Trophoblast cell (in vitro differentiated cells and primary cell): ENCODE results near the gene ALB.

Experiments used
- DNase-seq, 2 donors: peaks; one replicate each; pipeline ENCODE4 v3.0.0-alpha.2; 2016
- H2AFZ ChIP-seq: 2 replicates; pipeline ENCODE4 v1.6.1; 2013; ENCODE audit warnings: low read length, moderate library complexity, mild to moderate bottlenecking; ENCODE audit not compliant: insufficient read depth, poor library complexity
- H2AK5ac ChIP-seq: 2 replicates; pipeline ENCODE4 v1.6.1; 2013; ENCODE audit warnings: mild to moderate bottlenecking, low read length
- H2BK120ac ChIP-seq: 2 replicates; pipeline ENCODE4 v1.6.1; 2013; ENCODE audit warnings: low read length, mild to moderate bottlenecking, moderate library complexity; ENCODE audit not compliant: insufficient read depth, poor library complexity
- H2BK12ac ChIP-seq: 2 replicates; pipeline ENCODE4 v1.6.1; 2013; ENCODE audit warnings: mild to moderate bottlenecking, low read length, moderate library complexity
- H2BK5ac ChIP-seq: 2 replicates; pipeline ENCODE4 v1.6.1; 2013; ENCODE audit warnings: low read length, low read depth, moderate library complexity, mild to moderate bottlenecking; ENCODE audit not compliant: poor library complexity
- H3K14ac ChIP-seq: 2 replicates; pipeline ENCODE4 v1.6.1; 2013; ENCODE audit warnings: mild to moderate bottlenecking, low read length
- H3K18ac ChIP-seq: 2 replicates; pipeline ENCODE4 v1.6.1; 2013; ENCODE audit warnings: mild to moderate bottlenecking, low read length
- H3K23ac ChIP-seq: 2 replicates; pipeline ENCODE4 v1.6.1; 2013; ENCODE audit warnings: low read length
- H3K27ac ChIP-seq: 2 replicates; pipeline ENCODE4 v1.5.1; 2013; ENCODE audit warnings: low read depth, mild to moderate bottlenecking, inconsistent platforms, low read length, moderate library complexity
- H3K27me3 ChIP-seq: 2 replicates; pipeline ENCODE4 v1.6.1; 2013; ENCODE audit warnings: inconsistent platforms, mild to moderate bottlenecking, low read length, moderate library complexity; ENCODE audit not compliant: insufficient read depth
- H3K36me3 ChIP-seq, 2 experiments: 1 replicate in 1 of 2; 2 replicates in 1 of 2; pipeline ENCODE4 v1.6.1; 2013; ENCODE audit warnings: low read length in 2 of 2, mild to moderate bottlenecking in 2 of 2, moderate library complexity in 1 of 2; ENCODE audit not compliant: insufficient read depth in 2 of 2, control insufficient read depth in 1 of 2
- H3K4ac ChIP-seq: 2 replicates; pipeline ENCODE4 v1.6.1; 2013; ENCODE audit warnings: low read depth, mild to moderate bottlenecking, low read length, moderate library complexity
- H3K4me1 ChIP-seq, 2 experiments: 1 replicate in 1 of 2; 2 replicates in 1 of 2; pipeline ENCODE4 v1.6.1; 2013; ENCODE audit warnings: low read length in 2 of 2, mild to moderate bottlenecking in 2 of 2, moderate library complexity in 1 of 2; ENCODE audit not compliant: insufficient read depth in 2 of 2, control insufficient read depth in 1 of 2
- H3K4me2 ChIP-seq: 2 replicates; pipeline ENCODE4 v1.6.1; 2013; ENCODE audit warnings: inconsistent platforms, mild to moderate bottlenecking, low read length, moderate library complexity
- H3K4me3 ChIP-seq: 2 replicates; pipeline ENCODE4 v1.5.1; 2013; ENCODE audit warnings: mild to moderate bottlenecking, low read depth, low read length, inconsistent platforms
- H3K79me1 ChIP-seq: one replicate; pipeline ENCODE4 v1.6.1; 2013; ENCODE audit warnings: low read length
- H3K79me2 ChIP-seq: 2 replicates; pipeline ENCODE4 v1.6.1; 2013; ENCODE audit warnings: low read length, mild to moderate bottlenecking; ENCODE audit not compliant: control insufficient read depth, insufficient read depth, poor library complexity
- H3K9ac ChIP-seq: 2 replicates; pipeline ENCODE4 v1.6.1; 2013; ENCODE audit warnings: mild to moderate bottlenecking, low read length
- H3K9me3 ChIP-seq: 2 replicates; pipeline ENCODE4 v1.6.1; 2013; ENCODE audit warnings: low read depth, mild to moderate bottlenecking, control low read depth, inconsistent platforms, low read length; ENCODE audit not compliant: insufficient read depth
- H4K12ac ChIP-seq: 2 replicates; pipeline ENCODE4 v1.6.1; 2013; ENCODE audit warnings: low read depth, mild to moderate bottlenecking, low read length, moderate library complexity
- H4K8ac ChIP-seq: 2 replicates; pipeline ENCODE4 v1.6.1; 2013; ENCODE audit warnings: low read depth, mild to moderate bottlenecking, low read length, moderate library complexity
- H4K91ac ChIP-seq: one replicate; pipeline ENCODE4 v1.6.1; 2013; ENCODE audit warnings: low read depth, mild to moderate bottlenecking, low read length, moderate library complexity
- WGBS: extraction: QIAGEN DNeasy Blood & Tissue Kit; methylation state at CpG from one replicate; pipeline ENCODE4 v1.1.7; 2013; ENCODE audit warnings: missing lambda C conversion rate; ENCODE audit not compliant: insufficient read length, insufficient coverage; ENCODE audit errors: extremely low coverage; 5-methylcytosine and 5-hydroxymethylcytosine counted together

ALB gene

DNA sequence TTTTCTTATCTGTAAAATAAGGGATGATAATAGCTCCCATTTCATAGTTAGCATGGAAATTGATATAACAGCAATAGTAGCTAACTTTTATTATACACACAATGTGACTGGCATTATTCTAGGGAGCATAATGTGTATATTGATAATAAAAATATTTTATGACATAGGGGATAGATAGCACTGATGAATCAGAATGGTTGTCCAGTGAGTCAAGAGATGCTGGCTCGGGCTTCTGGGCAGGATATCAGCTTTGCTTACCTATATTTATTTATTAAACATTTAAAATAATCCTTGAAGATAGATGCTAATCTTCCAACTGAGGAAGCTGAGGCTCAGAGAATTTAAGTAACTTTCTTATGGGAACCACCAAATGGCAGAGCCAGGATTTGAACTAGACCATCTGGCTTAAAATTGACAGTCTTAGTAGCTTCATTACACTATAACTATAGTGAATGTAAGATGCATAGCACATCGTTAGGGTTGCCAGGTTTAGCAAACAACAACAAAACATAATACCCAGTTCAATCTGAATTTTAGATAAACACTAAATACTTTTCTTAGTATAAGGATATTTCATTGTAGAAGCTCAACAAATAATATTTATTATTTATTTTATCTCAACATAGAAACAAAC is 34.6 kb downstream of the ALB start:
- Histone ChIP-seq H2AFZ (no peak overlapping the region), H4K91ac (no peak overlapping the region), H2BK5ac (no peak overlapping the region), H3K4me3 (no peak overlapping the region), H3K9me3 (no peaks in the 10 kb centered on the region), H3K18ac (no peak overlapping the region), H3K79me2 (no peaks in the 10 kb centered on the region), H3K4me2 (no peak overlapping the region), H3K79me1 (no peaks in the 10 kb centered on the region), H3K4ac (no peak overlapping the region), H3K36me3 (no peaks in the 10 kb centered on the region), H3K9ac (no peak overlapping the region), H3K27me3 (no peaks in the 10 kb centered on the region), H3K27ac (no peak overlapping the region), H2BK120ac (no peak overlapping the region), H4K12ac (no peak overlapping the region), H3K4me1 (no peaks in the 10 kb centered on the region), H4K8ac (no peak overlapping the region), H3K23ac (no peak overlapping the region), H3K14ac (no peak overlapping the region), H2BK12ac (no peak overlapping the region), H2AK5ac (no peak overlapping the region)
- no peak for DNase-seq
- no CpG with 5 or more reads among the region's 2 CpGs for WGBS

GRCh38 chr4:73439445-73439844 is 35.4 kb downstream of the ALB start:
- Histone ChIP-seq H3K79me2 (no peaks in the 10 kb centered on the region), H3K27ac (no peak overlapping the region), H3K79me1 (no peaks in the 10 kb centered on the region), H3K4me2 (no peak overlapping the region), H4K8ac (no peak overlapping the region), H3K36me3 (no peaks in the 10 kb centered on the region), H3K23ac (no peak overlapping the region), H2AFZ (no peak overlapping the region), H2AK5ac (no peak overlapping the region), H3K27me3 (no peaks in the 10 kb centered on the region), H2BK120ac (no peak overlapping the region), H3K9ac (no peak overlapping the region), H4K12ac (no peak overlapping the region), H3K4ac (no peak overlapping the region), H3K4me1 (no peaks in the 10 kb centered on the region), H3K14ac (no peak overlapping the region), H2BK5ac (no peak overlapping the region), H4K91ac (no peak overlapping the region), H3K4me3 (no peak overlapping the region), H2BK12ac (no peak overlapping the region), H3K18ac (no peak overlapping the region), H3K9me3 (no peaks in the 10 kb centered on the region)
- no peak for DNase-seq
- WGBS, result no CpG with 5 or more reads among the region's 2 CpGs

DNA sequence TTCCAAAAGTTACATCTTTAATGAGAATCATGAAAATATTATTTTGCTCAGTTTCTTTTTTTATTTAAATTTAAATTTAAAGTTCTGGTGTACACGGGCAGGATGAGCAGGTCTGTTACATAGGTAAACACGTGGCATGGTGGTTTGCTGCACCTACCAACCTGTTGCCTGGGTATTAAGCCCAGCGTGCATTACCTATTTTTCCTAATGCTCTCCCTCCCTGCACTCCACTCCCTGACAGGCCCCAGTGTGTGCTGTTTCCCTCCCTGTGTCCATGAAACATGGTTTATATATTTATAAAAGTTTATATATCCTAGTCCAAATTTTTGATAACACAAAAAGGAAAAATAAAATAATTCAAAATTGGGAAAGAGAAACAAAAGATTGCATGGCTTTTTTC is 35.9 kb downstream of the ALB start:
- H4K8ac ChIP-seq, result no peak overlapping the region
- no CpG with 5 or more reads among the region's 3 CpGs for WGBS
- H3K9ac ChIP-seq, result no peak overlapping the region
- H3K27me3 ChIP-seq, result no peaks in the 10 kb centered on the region
- no peak overlapping the region for H3K4ac ChIP-seq
- H4K12ac ChIP-seq, result no peak overlapping the region
- no peak for DNase-seq
- H3K4me1 ChIP-seq, result no peaks in the 10 kb centered on the region
- H3K79me1 ChIP-seq, result no peaks in the 10 kb centered on the region
- H2BK12ac ChIP-seq, result no peak overlapping the region
- H3K14ac ChIP-seq, result no peak overlapping the region
- H3K79me2 ChIP-seq, result no peaks in the 10 kb centered on the region
- no peak overlapping the region for H4K91ac ChIP-seq
- no peak overlapping the region for H3K18ac ChIP-seq
- H3K9me3 ChIP-seq, result no peaks in the 10 kb centered on the region
- no peak overlapping the region for H3K27ac ChIP-seq
- H3K4me2 ChIP-seq, result no peak overlapping the region
- H3K4me3 ChIP-seq, result no peak overlapping the region
- no peak overlapping the region for H2AFZ ChIP-seq
- no peak overlapping the region for H2BK120ac ChIP-seq
- no peaks in the 10 kb centered on the region for H3K36me3 ChIP-seq
- no peak overlapping the region for H2AK5ac ChIP-seq
- H3K23ac ChIP-seq, result no peak overlapping the region
- no peak overlapping the region for H2BK5ac ChIP-seq

- no peak overlapping the region for H3K4me2 ChIP-seq
- no peak overlapping the region for H2AFZ ChIP-seq
- no peak overlapping the region for H3K18ac ChIP-seq
- H2BK5ac ChIP-seq, result no peak overlapping the region
- no peaks in the 10 kb centered on the region for H3K36me3 ChIP-seq
- H3K4ac ChIP-seq, result no peak overlapping the region
- H3K14ac ChIP-seq, result no peak overlapping the region
- H2BK12ac ChIP-seq, result no peak overlapping the region
- H3K79me1 ChIP-seq, result no peaks in the 10 kb centered on the region
- H4K91ac ChIP-seq, result no peak overlapping the region
- H3K79me2 ChIP-seq, result no peaks in the 10 kb centered on the region
- H4K12ac ChIP-seq, result no peak overlapping the region
- H3K27me3 ChIP-seq, result no peaks in the 10 kb centered on the region
- no CpG with 5 or more reads among the region's 3 CpGs for WGBS
- no peak overlapping the region for H3K23ac ChIP-seq
- no peaks in the 10 kb centered on the region for H3K4me1 ChIP-seq
- no peaks in the 10 kb centered on the region for H3K9me3 ChIP-seq
- H3K27ac ChIP-seq, result no peak overlapping the region
- no peak overlapping the region for H2BK120ac ChIP-seq
- DNase-seq, result no peak
- no peak overlapping the region for H3K4me3 ChIP-seq
- no peak overlapping the region for H2AK5ac ChIP-seq
- H3K9ac ChIP-seq, result no peak overlapping the region
- H4K8ac ChIP-seq, result no peak overlapping the region
These were observed 36.6 kb downstream of the ALB start for GRCh38 chr4:73440653-73441052.
